Pancreas (tissue), 10 donors: Measurements from ENCODE around the gene MDFIC. TPM values are rescaled to one million over a fixed set of nuclear protein-coding genes. Genes with fewer than 3 reads are reported as not detected.

Experiments used
- ATAC-seq, 4 donors: fragments of 200-7000 bp; cut with Tn5 transposase; one replicate each; pipeline versions ENCODE4 v1.8.0 to v1.9.1; 2020; ENCODE audit warnings: mild to moderate bottlenecking in 4 of 4, moderate library complexity in 4 of 4
- DNase-seq, 6 donors: peaks; one replicate each; pipeline ENCODE4 v3.0.0-alpha.2; 2020
- FAIRE-seq: peaks from 2 replicates; lab custom pipeline; 2012; peaks lifted over from hg19 to GRCh38; lab: Jason Lieb, UNC
- H3K27ac ChIP-seq, 4 donors: fragments of 200-600 bp; sonication (generic); 1 replicate in 3 of 4; 2 replicates in 1 of 4; pipeline versions ENCODE4 v1.5.0 to v1.8.0; 2020
- H3K27me3 ChIP-seq, 4 donors: fragments of 200-600 bp; one replicate each; pipeline ENCODE4 v1.8.0; 2021
- H3K36me3 ChIP-seq, 3 donors: fragments of 200-600 bp; sonication (generic) in 1 of 3; one replicate each; pipeline versions ENCODE4 v1.5.0 to v1.8.0; 2020 to 2021
- H3K4me1 ChIP-seq, 3 donors: fragments of 200-600 bp; one replicate each; pipeline ENCODE4 v1.8.0; 2021
- H3K4me3 ChIP-seq, 4 donors: fragments of 200-600 bp; sonication (generic) in 2 of 4; one replicate each; pipeline versions ENCODE4 v1.5.0 to v1.8.0; 2020 to 2021
- H3K9me3 ChIP-seq, 4 donors: fragments of 200-600 bp; one replicate each; pipeline ENCODE4 v1.8.0; 2021
- WGBS, 2 donors: extraction: QIAGEN DNeasy Blood & Tissue Kit; methylation state at CpG; one replicate each; pipeline ENCODE4 v1.1.7; 2013; 5-methylcytosine and 5-hydroxymethylcytosine counted together
- intact Hi-C, 3 donors: fragments of 100-400 bp; cut with DNase I; formaldehyde crosslinking; loops; one replicate each; pipeline versions ENCODE4 v1.11.1 to v1.14.2; 2022
- polyA plus RNA-seq, 2 donors: library from polyadenylated mRNA; stranded (reverse); fragments of 200-250 nt; gene quantifications; one replicate each; pipeline ENCODE4 v1.2.3, GENCODE V29; 2013
- total RNA-seq, 6 donors: library from RNA; stranded (reverse); fragmentation: NEBNext Ultra II Directional in 4 of 6; extraction: Animal tissue kit (Norgen Biotek cat#: 25700) in 4 of 6; gene quantifications; one replicate each; pipeline versions ENCODE4 v1.2.1 to v1.2.4, GENCODE V29; 2021 to 2023
- TF ChIP-seq, protein P1 (sequence below), 4 donors: fragments of 200-600 bp; sonication (generic) in 3 of 4; IDR thresholded peaks; one replicate each; pipeline versions ENCODE4 v1.5.0 to v1.8.0; 2021; ENCODE audit warnings: antibody characterized with exemption in 4 of 4
- donor health status: healthy with polysubstance abuse.
- donor health status: DM: no; HTN: no; CAD: no; lungs with moderate emphysema.
- donor health status: DM: no; HTN: no; CAD: no.
- donor health status: control.
- donor health status: control.
- donor health status: Bipolar disorder and iron deficiency.
- donor health status: DM: yes; HTN: yes; CAD: no.
- donor health status: DM: no; HTN: no; CAD: no.
- donor health status: DM: no; HTN: no; CAD: no.
- donor health status: DM: yes; HTN: yes; CAD: no.

The MDFIC gene
- total and polyA plus RNA-seq, 8 donors = 3.1 to 12.3 (median 4.8) TPM

DNA sequence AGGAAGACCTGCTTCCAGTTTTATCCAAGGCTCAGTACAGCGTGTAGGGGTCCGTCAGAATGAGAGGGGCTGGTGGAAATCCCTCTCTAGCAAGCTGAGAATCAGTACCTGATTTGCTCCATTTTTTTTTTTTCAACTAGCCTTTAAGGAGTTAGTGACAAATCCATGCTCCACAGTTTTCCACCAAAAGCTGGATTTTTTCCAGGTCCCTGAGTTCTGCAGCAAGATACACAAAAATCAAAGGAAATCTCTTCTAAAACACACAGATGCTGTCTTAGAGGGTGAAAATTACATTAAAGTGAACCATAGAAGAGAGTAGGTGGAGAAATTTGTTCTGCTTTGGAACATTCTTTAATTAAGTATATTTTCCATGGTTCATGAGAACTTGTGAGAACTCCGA lies 30.4 kb downstream of the MDFIC start:
- intact Hi-C loops = no loop called here
- DNase-seq (no peak), FAIRE-seq (no peak), ATAC-seq (no peak)
- no peak overlapping the region for H3K4me3 ChIP-seq
- no peaks in the 10 kb centered on the region for H3K9me3 ChIP-seq
- TF ChIP-seq, protein P1, sequence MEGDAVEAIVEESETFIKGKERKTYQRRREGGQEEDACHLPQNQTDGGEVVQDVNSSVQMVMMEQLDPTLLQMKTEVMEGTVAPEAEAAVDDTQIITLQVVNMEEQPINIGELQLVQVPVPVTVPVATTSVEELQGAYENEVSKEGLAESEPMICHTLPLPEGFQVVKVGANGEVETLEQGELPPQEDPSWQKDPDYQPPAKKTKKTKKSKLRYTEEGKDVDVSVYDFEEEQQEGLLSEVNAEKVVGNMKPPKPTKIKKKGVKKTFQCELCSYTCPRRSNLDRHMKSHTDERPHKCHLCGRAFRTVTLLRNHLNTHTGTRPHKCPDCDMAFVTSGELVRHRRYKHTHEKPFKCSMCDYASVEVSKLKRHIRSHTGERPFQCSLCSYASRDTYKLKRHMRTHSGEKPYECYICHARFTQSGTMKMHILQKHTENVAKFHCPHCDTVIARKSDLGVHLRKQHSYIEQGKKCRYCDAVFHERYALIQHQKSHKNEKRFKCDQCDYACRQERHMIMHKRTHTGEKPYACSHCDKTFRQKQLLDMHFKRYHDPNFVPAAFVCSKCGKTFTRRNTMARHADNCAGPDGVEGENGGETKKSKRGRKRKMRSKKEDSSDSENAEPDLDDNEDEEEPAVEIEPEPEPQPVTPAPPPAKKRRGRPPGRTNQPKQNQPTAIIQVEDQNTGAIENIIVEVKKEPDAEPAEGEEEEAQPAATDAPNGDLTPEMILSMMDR (IDR thresholded peaks at IDR 0.05) = no peak
- H3K27ac ChIP-seq = no peak overlapping the region
- no peaks in the 10 kb centered on the region for H3K27me3 ChIP-seq
- no peaks in the 10 kb centered on the region for H3K36me3 ChIP-seq
- H3K4me1 ChIP-seq = no peaks in the 10 kb centered on the region
- WGBS, 2 donors = 81 to 95% methylated on average over 3 of the region's 3 CpGs

DNA sequence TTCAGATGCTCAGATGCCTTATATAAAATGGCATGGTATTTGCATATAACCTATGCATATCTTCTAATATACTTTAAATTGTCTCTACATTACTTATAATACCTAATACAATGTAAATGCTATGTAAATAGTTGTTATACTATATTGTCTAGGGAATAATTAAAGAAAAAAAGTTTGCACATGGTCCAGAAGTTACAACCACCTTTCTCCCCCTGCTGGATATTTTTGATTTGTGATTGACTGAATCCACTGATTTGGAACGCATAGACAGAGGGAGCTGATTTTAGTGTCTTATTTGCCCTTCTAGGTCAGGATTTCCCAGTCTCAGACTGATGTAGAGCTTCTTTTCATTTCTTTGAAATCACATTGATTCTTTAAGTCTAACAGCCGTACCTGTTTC lies 31.8 kb downstream of the MDFIC start:
- H3K27ac ChIP-seq = no peak overlapping the region
- no peak overlapping the region for H3K4me3 ChIP-seq
- no peaks in the 10 kb centered on the region for H3K4me1 ChIP-seq
- no peaks in the 10 kb centered on the region for H3K27me3 ChIP-seq
- ATAC-seq (no peak), FAIRE-seq (no peak), DNase-seq (no peak)
- no peaks in the 10 kb centered on the region for H3K36me3 ChIP-seq
- intact Hi-C loops = no loop called here
- WGBS, 2 donors = 89 to 91% methylated on average over 2 of the region's 2 CpGs
- no peaks in the 10 kb centered on the region for H3K9me3 ChIP-seq
- TF ChIP-seq, protein P1 (IDR thresholded peaks at IDR 0.05) = no peak

DNA sequence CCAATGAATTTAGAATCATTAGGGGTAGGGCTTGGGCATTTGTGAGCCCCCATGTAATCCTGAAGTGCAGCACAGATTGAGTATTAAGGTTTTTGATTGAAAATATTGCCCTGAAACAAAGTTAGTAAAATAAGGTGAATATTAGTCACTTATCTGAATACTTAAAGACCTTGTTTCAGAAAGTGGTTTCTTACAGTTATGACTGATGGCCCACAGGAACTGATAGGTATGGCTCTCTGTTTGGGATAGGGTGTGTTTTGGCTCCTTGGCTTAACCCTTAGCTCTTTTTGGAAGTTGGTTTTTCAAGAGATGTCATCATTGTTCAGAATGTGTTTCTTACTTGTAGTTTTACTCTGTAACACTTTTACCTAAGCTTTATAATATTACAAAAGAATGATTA lies 34.8 kb downstream of the MDFIC start:
- Histone ChIP-seq H3K27ac (no peak overlapping the region), H3K27me3 (no peaks in the 10 kb centered on the region), H3K9me3 (no peaks in the 10 kb centered on the region), H3K4me1 (no peaks in the 10 kb centered on the region), H3K4me3 (no peak overlapping the region), H3K36me3 (no peaks in the 10 kb centered on the region)
- DNase-seq (no peak), ATAC-seq (no peak), FAIRE-seq (no peak)
- TF ChIP-seq, protein P1 (IDR thresholded peaks at IDR 0.05) = no peak
- intact Hi-C loops = no loop called here

DNA sequence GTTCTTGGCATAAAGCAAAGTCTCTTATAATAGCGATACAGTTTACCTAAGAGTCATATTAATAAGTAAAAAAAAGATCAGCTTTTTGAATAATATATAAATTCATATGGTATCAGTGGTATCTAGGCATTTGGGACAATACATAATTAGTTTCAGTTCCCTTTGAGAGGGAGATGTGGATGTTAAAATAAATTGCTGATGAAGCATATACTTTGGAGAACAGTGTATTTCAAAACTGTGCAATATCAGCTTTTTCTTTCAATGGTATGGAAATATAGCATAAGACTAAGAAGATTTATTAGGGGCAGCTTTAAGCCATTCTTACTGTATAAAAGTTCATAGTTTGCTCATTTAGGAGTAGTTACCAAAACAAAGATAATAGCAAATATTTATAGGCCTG lies 35.5 kb downstream of the MDFIC start:
- FAIRE-seq (no peak), ATAC-seq (peak in 1 of 4 donors; percentile 57), DNase-seq (no peak)
- TF ChIP-seq, protein P1 (IDR thresholded peaks at IDR 0.05) = no peak
- Histone ChIP-seq H3K36me3 (no peaks in the 10 kb centered on the region), H3K9me3 (no peaks in the 10 kb centered on the region), H3K27me3 (no peaks in the 10 kb centered on the region), H3K27ac (no peak overlapping the region), H3K4me1 (no peaks in the 10 kb centered on the region), H3K4me3 (no peak overlapping the region)
- intact Hi-C loops = no loop called here
- 96 to 100% methylated on average over 1 of the region's 1 CpG for WGBS, 2 donors

DNA sequence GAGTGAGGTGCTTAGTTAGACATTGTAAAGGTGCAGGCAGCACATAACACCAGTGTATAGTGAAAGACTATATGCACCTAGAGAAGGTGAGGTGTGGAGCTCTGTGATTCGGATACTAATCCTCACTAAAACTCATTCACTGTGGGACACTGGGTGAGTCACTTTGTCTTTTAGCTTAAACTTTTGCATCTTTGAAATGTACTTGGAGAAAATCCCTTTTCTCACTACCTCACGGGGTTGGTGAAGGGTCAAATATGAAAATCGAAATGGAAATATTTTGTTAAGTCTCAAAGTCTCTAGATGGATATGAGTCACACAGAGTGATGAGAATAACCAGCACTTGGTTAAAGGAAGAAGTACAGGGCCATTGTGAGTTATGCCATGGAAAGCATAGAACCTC lies 38.0 kb downstream of the MDFIC start:
- Histone ChIP-seq H3K27ac (no peak overlapping the region), H3K4me3 (no peak overlapping the region), H3K9me3 (no peaks in the 10 kb centered on the region), H3K36me3 (no peaks in the 10 kb centered on the region), H3K4me1 (no peaks in the 10 kb centered on the region), H3K27me3 (no peaks in the 10 kb centered on the region)
- FAIRE-seq = no peak
- 84 to 92% methylated on average over 3 of the region's 3 CpGs for WGBS, 2 donors
- TF ChIP-seq, protein P1 (IDR thresholded peaks at IDR 0.05) = no peak
- intact Hi-C loops = no loop called here
- no peak for ATAC-seq
- DNase-seq = no peak
